Skeletal muscle tissue (tissue), 4 donors: ENCODE measurements around the gene UBE2D3. TPM values are rescaled to one million over a fixed set of nuclear protein-coding genes. Genes with fewer than 3 reads are reported as not detected.
"Not testable (repeated sequence)": the region's sequence is repeated elsewhere in the genome, so short reads cannot be mapped to it uniquely, and the experiment has no call there.

Experiments used
- H3K27ac ChIP-seq: one replicate; pipeline ENCODE4 v1.7.0; 2013; ENCODE audit warnings: mild to moderate bottlenecking, low read depth, low read length, inconsistent platforms
- H3K27me3 ChIP-seq, 3 donors: one replicate each; pipeline ENCODE4 v1.7.0; 2013; ENCODE audit warnings: low read length in 3 of 3; ENCODE audit not compliant: control insufficient read depth in 3 of 3, insufficient read depth in 3 of 3
- H3K36me3 ChIP-seq, 3 donors: one replicate each; pipeline ENCODE4 v1.7.0; 2013; ENCODE audit warnings: low read length in 3 of 3; ENCODE audit not compliant: control insufficient read depth in 3 of 3, insufficient read depth in 3 of 3
- H3K4me1 ChIP-seq, 3 donors: one replicate each; pipeline ENCODE4 v1.7.0; 2013; ENCODE audit warnings: low read length in 3 of 3, mild to moderate bottlenecking in 3 of 3; ENCODE audit not compliant: control insufficient read depth in 3 of 3, insufficient read depth in 3 of 3
- H3K4me3 ChIP-seq, 3 donors: one replicate each; pipeline ENCODE4 v1.7.0; 2013; ENCODE audit warnings: low read length in 3 of 3
- H3K9ac ChIP-seq, 3 donors: one replicate each; pipeline ENCODE4 v1.7.0; 2013; ENCODE audit warnings: low read length in 3 of 3, mild to moderate bottlenecking in 3 of 3, moderate library complexity in 2 of 3, low read depth in 1 of 3
- H3K9me3 ChIP-seq, 3 donors: one replicate each; pipeline ENCODE4 v1.7.0; 2013; ENCODE audit warnings: low read length in 3 of 3; ENCODE audit not compliant: control insufficient read depth in 3 of 3
- total RNA-seq: library from RNA; depleted of rRNA; stranded (reverse); fragments of >200 nt; gene quantifications from one replicate; pipeline ENCODE4 v1.2.3, GENCODE V29; 2014
- donor health status: Osteomylitis.

UBE2D3 gene
- total RNA-seq, 1 donor from 2014 or later, result 246 TPM

- Histone ChIP-seq H3K9me3 (no peaks in the 10 kb centered on the region), H3K36me3 (peaks cover 0 to 7% (median 0%) of the 10 kb centered on the region in 3 donors), H3K9ac (peak overlapping the region in 2 of 3 donors; percentile 10 to 35), H3K27ac (peak overlapping the region; percentile 2), H3K27me3 (no peaks in the 10 kb centered on the region), H3K4me3 (peak overlapping the region in 2 of 3 donors; percentile 15 to 85), H3K4me1 (peaks cover 35 to 52% (median 52%) of the 10 kb centered on the region in 3 donors)
Observed at GRCh38 chr4:102823464-102823863, 3.9 kb downstream of the UBE2D3 start.

- H3K27me3 ChIP-seq, result no peaks in the 10 kb centered on the region
- H3K4me1 ChIP-seq, result peaks cover 46 to 76% (median 72%) of the 10 kb centered on the region in 3 donors
- no peak overlapping the region for H3K4me3 ChIP-seq
- H3K36me3 ChIP-seq, result peaks cover 0 to 2% (median 0%) of the 10 kb centered on the region in 3 donors
- no peak overlapping the region for H3K9ac ChIP-seq
- H3K27ac ChIP-seq, result no peak overlapping the region
- H3K9me3 ChIP-seq, result no peaks in the 10 kb centered on the region
Observed at GRCh38 chr4:102819588-102820365, 7.6 kb downstream of the UBE2D3 start.

GRCh38 chr4:102819100-102819499 lies 8.3 kb downstream of the UBE2D3 start:
- not testable (repeated sequence) for H3K9me3 ChIP-seq, H3K27me3 ChIP-seq, H3K27ac ChIP-seq, H3K9ac ChIP-seq, H3K4me3 ChIP-seq, H3K36me3 ChIP-seq
- peaks cover 44 to 71% (median 66%) of the 10 kb centered on the region in 3 donors for H3K4me1 ChIP-seq

GRCh38 chr4:102817613-102818268 lies 9.6 kb downstream of the UBE2D3 start:
- peak overlapping the region in 1 of 3 donors; percentile 6 for H3K4me3 ChIP-seq
- no peaks in the 10 kb centered on the region for H3K27me3 ChIP-seq
- H3K4me1 ChIP-seq, result peaks cover 37 to 59% (median 53%) of the 10 kb centered on the region in 3 donors
- peaks cover 0 to 2% (median 0%) of the 10 kb centered on the region in 3 donors for H3K36me3 ChIP-seq
- H3K9me3 ChIP-seq, result no peaks in the 10 kb centered on the region
- no peak overlapping the region for H3K9ac ChIP-seq
- peak overlapping the region; percentile 10 for H3K27ac ChIP-seq

- no peaks in the 10 kb centered on the region for H3K27me3 ChIP-seq
- peaks cover 0 to 2% (median 0%) of the 10 kb centered on the region in 3 donors for H3K36me3 ChIP-seq
- peak overlapping the region in 1 of 3 donors; percentile 34 for H3K9ac ChIP-seq
- no peaks in the 10 kb centered on the region for H3K9me3 ChIP-seq
- peaks cover 37 to 59% (median 48%) of the 10 kb centered on the region in 3 donors for H3K4me1 ChIP-seq
- peak overlapping the region; percentile 10 for H3K27ac ChIP-seq
- H3K4me3 ChIP-seq, result no peak overlapping the region
Observed at GRCh38 chr4:102817021-102817605, 10.2 kb downstream of the UBE2D3 start.

GRCh38 chr4:102815981-102816380 lies 11.4 kb downstream of the UBE2D3 start:
- no peak overlapping the region for H3K4me3 ChIP-seq
- H3K9ac ChIP-seq, result no peak overlapping the region
- peaks cover 0 to 2% (median 0%) of the 10 kb centered on the region in 3 donors for H3K36me3 ChIP-seq
- H3K4me1 ChIP-seq, result peaks cover 42 to 58% (median 52%) of the 10 kb centered on the region in 3 donors
- H3K27ac ChIP-seq, result no peak overlapping the region
- no peaks in the 10 kb centered on the region for H3K9me3 ChIP-seq
- no peaks in the 10 kb centered on the region for H3K27me3 ChIP-seq

- Histone ChIP-seq H3K27me3 (no peaks in the 10 kb centered on the region), H3K27ac (peak overlapping the region; percentile 71), H3K9ac (no peak overlapping the region), H3K4me1 (peaks cover 24 to 39% (median 25%) of the 10 kb centered on the region in 3 donors), H3K4me3 (no peak overlapping the region), H3K9me3 (no peaks in the 10 kb centered on the region), H3K36me3 (peaks cover 0 to 6% (median 0%) of the 10 kb centered on the region in 3 donors)
Observed at GRCh38 chr4:102809691-102810090, 17.7 kb downstream of the UBE2D3 start.

GRCh38 chr4:102809190-102809589 lies 18.2 kb downstream of the UBE2D3 start:
- no peak overlapping the region for H3K4me3 ChIP-seq
- H3K9me3 ChIP-seq, result no peaks in the 10 kb centered on the region
- peaks cover 0 to 9% (median 0%) of the 10 kb centered on the region in 3 donors for H3K36me3 ChIP-seq
- H3K27ac ChIP-seq, result peak overlapping the region; percentile 71
- no peaks in the 10 kb centered on the region for H3K27me3 ChIP-seq
- H3K9ac ChIP-seq, result peak overlapping the region in 1 of 3 donors; percentile 7
- peaks cover 21 to 39% (median 25%) of the 10 kb centered on the region in 3 donors for H3K4me1 ChIP-seq

GRCh38 chr4:102808009-102808408 lies 19.3 kb downstream of the UBE2D3 start:
- Histone ChIP-seq H3K27ac (peak overlapping the region; percentile 71), H3K9ac (peak overlapping the region in 2 of 3 donors; percentile 45 to 47), H3K9me3 (no peaks in the 10 kb centered on the region), H3K4me3 (no peak overlapping the region), H3K27me3 (no peaks in the 10 kb centered on the region), H3K4me1 (peaks cover 19 to 39% (median 25%) of the 10 kb centered on the region in 3 donors), H3K36me3 (peaks cover 0 to 20% (median 0%) of the 10 kb centered on the region in 3 donors)
